Measurements from ENCODE around the gene EIF1.

GRCh38 chr17:41657936-41658335 is 30.7 kb upstream of the EIF1 start:
- TF ChIP-seq CTCF (IDR thresholded peaks at IDR 0.05; ENCODE audit: extremely low read depth in 1 of 2, insufficient read depth in 1 of 2, low read depth in 1 of 2, low read length in 2 of 2) (no peak), EZH2 (IDR thresholded peaks at IDR 0.05; ENCODE audit: borderline replicate concordance, low read depth, low read length, severe bottlenecking) (no peak)

All from endothelial cell of umbilical vein (primary cell).